Mammary epithelial cell (primary cell): ENCODE measurements around the gene PLEK.
"Not testable (repeated sequence)": the region's sequence is repeated elsewhere in the genome, so short reads cannot be mapped to it uniquely, and the experiment has no call there.

ENCODE experiments used
- CTCF ChIP-seq, 2 donors: IDR thresholded peaks in 1 of 2; conservative IDR thresholded peaks in 1 of 2; 2 replicates each; pipeline ENCODE4 v1.5.1; 2011 to 2012; ENCODE audit warnings: inconsistent platforms in 2 of 2, low read length in 2 of 2, mild to moderate bottlenecking in 2 of 2, control low read depth in 1 of 2, low read depth in 1 of 2; ENCODE audit not compliant: insufficient read depth in 1 of 2; ENCODE audit errors: extremely low read depth in 1 of 2
- EZH2 ChIP-seq: IDR thresholded peaks from 2 replicates; pipeline ENCODE4 v1.6.1; 2012; ENCODE audit warnings: low read length, inconsistent platforms, borderline replicate concordance

- TF ChIP-seq CTCF (conservative IDR thresholded peaks at IDR 0.05 in 1 of 2, IDR thresholded peaks at IDR 0.05 in 1 of 2; ENCODE audit: extremely low read depth in 1 of 2, insufficient read depth in 1 of 2, low read depth in 1 of 2, low read length in 2 of 2); EZH2: not testable (repeated sequence)
Observed at GRCh38 chr2:68349091-68349490, 16.0 kb upstream of the PLEK start.
